Progenitor cell of endocrine pancreas (in vitro differentiated cells): ENCODE data around the gene ACAD10. TPM values are rescaled to one million over a fixed set of nuclear protein-coding genes. Genes with fewer than 3 reads are reported as not detected.
A peak's percentile ranks its signal among the peaks of the same experiment; 100 is the strongest.
"Not testable (repeated sequence)": the region's sequence is repeated elsewhere in the genome, so short reads cannot be mapped to it uniquely, and the experiment has no call there.

Source experiments
- DNase-seq: peaks from one replicate; pipeline ENCODE4 v3.0.0; 2021; ENCODE audit warnings: low spot score; ENCODE audit not compliant: unreplicated experiment
- H3K27ac Mint-ChIP-seq: 2 replicates; pipeline ENCODE4 v1.8.0; 2021; ENCODE audit warnings: mild to moderate bottlenecking, moderate library complexity, mixed read lengths
- H3K27me3 Mint-ChIP-seq: 2 replicates; pipeline ENCODE4 v1.8.0; 2021; ENCODE audit warnings: mixed read lengths
- H3K36me3 Mint-ChIP-seq: 2 replicates; pipeline ENCODE4 v1.8.0; 2022; ENCODE audit warnings: mixed read lengths; ENCODE audit not compliant: insufficient read depth
- H3K4me1 Mint-ChIP-seq: 2 replicates; pipeline ENCODE4 v1.8.0; 2021; ENCODE audit warnings: low read depth, mixed read lengths
- H3K4me3 Mint-ChIP-seq: 2 replicates; pipeline ENCODE4 v1.8.0; 2021; ENCODE audit warnings: low read depth, mild to moderate bottlenecking, moderate library complexity, mixed read lengths
- H3K9me3 Mint-ChIP-seq: 2 replicates; pipeline ENCODE4 v1.8.0; 2021; ENCODE audit warnings: low read depth, mixed read lengths
- total RNA-seq: library from RNA; stranded (reverse); gene quantifications from 2 replicates; pipeline ENCODE4 v1.2.1, GENCODE V29; 2021
- TF ChIP-seq, protein P1 (sequence below): fragments of 200-600 bp; sonication (generic); IDR thresholded peaks from one replicate; pipeline ENCODE4 v1.5.0; 2021; ENCODE audit warnings: antibody characterized with exemption, mild to moderate bottlenecking; ENCODE audit not compliant: unreplicated experiment

Gene ACAD10
- total RNA-seq, 1 donor from 2014 or later = 62.3 TPM

DNA sequence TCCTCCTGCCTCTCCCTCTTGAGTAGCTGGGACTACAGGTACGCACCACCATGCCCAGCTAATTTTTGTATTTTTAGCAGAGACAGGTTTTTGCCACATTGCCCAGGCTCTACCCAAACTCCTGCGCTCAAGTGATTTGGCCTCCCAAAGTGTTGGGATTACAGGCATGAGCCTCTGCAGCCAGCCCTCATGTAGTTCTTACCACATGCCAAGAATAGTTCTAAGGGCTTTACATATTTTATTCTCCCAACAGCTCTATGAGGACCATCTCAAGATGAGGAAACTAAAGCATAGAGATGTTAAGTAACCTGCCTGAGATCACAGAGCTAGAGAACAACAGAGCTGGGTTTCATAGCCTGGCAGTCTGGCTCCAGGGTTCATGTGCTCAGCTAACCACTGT is 42.9 kb downstream of the ACAD10 start:
- Mint-ChIP-seq H3K4me3 (no peak overlapping the region), H3K9me3 (no peaks in the 10 kb centered on the region), H3K27me3 (no peaks in the 10 kb centered on the region), H3K27ac (no peak overlapping the region), H3K4me1 (no peaks in the 10 kb centered on the region), H3K36me3 (peaks cover 19% of the 10 kb centered on the region)
- no peak for DNase-seq
- TF ChIP-seq, protein P1, sequence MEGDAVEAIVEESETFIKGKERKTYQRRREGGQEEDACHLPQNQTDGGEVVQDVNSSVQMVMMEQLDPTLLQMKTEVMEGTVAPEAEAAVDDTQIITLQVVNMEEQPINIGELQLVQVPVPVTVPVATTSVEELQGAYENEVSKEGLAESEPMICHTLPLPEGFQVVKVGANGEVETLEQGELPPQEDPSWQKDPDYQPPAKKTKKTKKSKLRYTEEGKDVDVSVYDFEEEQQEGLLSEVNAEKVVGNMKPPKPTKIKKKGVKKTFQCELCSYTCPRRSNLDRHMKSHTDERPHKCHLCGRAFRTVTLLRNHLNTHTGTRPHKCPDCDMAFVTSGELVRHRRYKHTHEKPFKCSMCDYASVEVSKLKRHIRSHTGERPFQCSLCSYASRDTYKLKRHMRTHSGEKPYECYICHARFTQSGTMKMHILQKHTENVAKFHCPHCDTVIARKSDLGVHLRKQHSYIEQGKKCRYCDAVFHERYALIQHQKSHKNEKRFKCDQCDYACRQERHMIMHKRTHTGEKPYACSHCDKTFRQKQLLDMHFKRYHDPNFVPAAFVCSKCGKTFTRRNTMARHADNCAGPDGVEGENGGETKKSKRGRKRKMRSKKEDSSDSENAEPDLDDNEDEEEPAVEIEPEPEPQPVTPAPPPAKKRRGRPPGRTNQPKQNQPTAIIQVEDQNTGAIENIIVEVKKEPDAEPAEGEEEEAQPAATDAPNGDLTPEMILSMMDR = no peak

DNA sequence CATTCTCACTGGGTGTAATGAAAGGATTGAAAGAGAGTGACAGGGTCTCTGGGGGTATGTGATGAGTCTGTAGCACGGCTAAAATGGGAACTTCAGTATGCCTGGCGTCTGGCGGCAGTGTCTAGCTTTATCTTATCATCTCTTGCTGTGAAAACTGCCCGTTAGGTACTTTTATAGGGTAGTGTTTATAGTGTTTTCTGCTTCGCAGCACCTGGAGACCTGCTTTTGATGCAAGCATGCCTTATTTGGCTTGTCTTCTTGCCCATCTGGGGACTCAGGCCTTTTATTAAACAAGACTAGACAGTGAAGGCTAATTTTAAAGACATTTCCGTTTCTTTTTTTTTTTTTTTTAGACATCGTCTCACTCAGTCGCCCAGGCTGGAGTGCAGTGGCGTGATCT is 44.6 kb downstream of the ACAD10 start:
- no peak for DNase-seq
- H3K4me1 Mint-ChIP-seq = no peaks in the 10 kb centered on the region
- peaks cover 9% of the 10 kb centered on the region for H3K36me3 Mint-ChIP-seq
- no peaks in the 10 kb centered on the region for H3K27me3 Mint-ChIP-seq
- TF ChIP-seq, protein P1 = no peak
- H3K9me3 Mint-ChIP-seq = no peaks in the 10 kb centered on the region
- no peak overlapping the region for H3K27ac Mint-ChIP-seq
- H3K4me3 Mint-ChIP-seq = no peak overlapping the region

DNA sequence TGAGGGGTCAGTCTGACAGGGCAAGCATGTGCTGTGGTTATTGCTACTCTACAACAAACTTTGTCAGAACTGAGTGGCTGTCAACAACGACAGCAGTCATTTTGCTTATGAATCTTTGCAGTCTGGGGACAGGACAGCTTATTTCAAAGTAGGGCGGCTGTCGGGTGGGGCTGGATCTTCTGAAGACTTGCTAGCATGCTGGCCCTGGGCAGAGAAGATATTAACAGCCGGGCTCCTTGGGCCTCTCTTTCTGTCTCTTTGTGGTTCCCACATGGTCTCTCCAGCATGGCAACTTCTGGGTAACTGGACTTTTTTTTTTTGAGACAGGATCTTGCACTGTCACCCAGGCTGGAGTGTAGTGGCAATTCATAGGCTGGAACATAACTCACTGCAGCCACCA is 46.9 kb downstream of the ACAD10 start:
- TF ChIP-seq, protein P1 = no peak
- no peak overlapping the region for H3K4me3 Mint-ChIP-seq
- H3K36me3 Mint-ChIP-seq = peaks cover 11% of the 10 kb centered on the region
- no peaks in the 10 kb centered on the region for H3K9me3 Mint-ChIP-seq
- no peak overlapping the region for H3K27ac Mint-ChIP-seq
- DNase-seq = no peak
- H3K4me1 Mint-ChIP-seq = no peaks in the 10 kb centered on the region
- H3K27me3 Mint-ChIP-seq = no peaks in the 10 kb centered on the region

DNA sequence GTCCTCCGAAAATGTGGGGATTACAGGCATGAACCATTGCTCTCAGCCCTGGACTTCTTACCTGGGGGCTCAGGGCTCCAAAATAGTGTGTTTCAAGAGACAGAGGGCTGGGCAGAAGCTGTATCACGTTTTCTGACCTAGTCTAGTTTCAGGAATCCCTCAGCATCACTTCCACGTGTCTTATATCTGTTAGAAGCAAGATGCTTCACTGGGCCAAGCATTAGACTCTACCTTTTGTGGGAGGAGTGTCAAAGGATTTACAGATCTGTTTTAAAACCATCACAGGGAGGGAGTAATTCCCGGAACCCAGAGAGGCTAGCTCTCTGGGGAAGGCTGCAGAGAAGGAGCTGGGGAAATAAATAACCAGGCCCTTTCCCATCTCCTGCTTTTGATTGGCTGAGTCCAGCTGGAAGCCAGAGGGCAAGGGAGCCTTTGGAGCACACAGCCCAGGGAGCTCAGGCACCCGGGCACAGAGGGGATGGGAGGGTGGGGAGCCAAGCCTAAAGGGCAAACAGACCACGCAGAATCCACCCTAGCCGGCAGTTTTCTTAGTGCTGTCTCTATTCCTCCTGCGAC is 47.6 kb downstream of the ACAD10 start:
- H3K27ac Mint-ChIP-seq = no peak overlapping the region
- peaks cover 11% of the 10 kb centered on the region for H3K36me3 Mint-ChIP-seq
- H3K9me3 Mint-ChIP-seq = no peaks in the 10 kb centered on the region
- no peak for DNase-seq
- no peaks in the 10 kb centered on the region for H3K4me1 Mint-ChIP-seq
- H3K27me3 Mint-ChIP-seq = no peaks in the 10 kb centered on the region
- no peak overlapping the region for H3K4me3 Mint-ChIP-seq
- TF ChIP-seq, protein P1 = no peak

DNA sequence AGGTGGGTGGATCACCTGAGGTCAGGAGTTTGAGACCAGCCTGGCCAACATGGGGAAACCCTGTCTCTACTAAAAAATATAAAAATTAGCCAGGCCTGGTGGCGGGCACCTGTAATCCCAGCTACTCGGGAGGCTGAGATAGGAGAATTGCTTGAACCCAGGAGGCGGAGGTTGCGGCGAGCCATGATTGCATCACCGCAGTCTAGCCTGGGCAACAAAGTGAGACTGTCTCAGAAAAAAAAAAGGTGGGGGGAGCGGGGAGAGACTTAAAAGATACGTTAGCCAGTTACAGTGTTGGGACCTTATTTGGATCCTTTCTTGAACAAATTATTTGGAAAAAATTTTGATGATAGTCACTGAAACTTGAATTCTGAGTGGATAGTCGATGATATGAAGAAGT is 53.7 kb downstream of the ACAD10 start:
- not testable (repeated sequence) for H3K4me3 Mint-ChIP-seq

DNA sequence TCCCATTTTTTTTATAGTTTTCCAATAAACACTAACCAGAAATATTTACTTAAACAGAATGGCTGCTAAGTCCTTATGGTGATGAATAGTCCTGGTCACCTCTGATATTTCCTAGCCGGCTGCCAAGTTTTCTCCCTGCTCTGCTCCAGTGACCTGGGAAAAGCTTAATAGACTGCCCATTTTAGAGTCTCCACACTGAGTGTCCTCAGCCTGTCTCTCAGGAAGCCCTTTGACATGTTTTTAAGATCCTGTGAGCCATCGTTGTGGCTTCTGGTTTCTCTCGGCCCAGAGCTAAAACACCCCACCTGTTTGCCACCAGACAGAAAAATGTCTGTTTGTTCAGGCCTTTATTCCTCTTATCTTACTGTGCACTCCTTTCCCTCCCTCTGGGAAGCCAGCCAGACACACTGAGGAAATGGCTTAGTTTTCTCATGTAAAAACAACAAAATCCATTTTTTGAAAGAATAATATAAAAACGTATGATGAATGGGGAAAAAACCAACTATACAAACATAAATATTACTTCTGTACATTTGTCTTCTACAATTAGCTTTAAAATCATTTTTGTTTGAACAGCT is 55.5 kb downstream of the ACAD10 start:
- TF ChIP-seq, protein P1 = no peak
- H3K27me3 Mint-ChIP-seq = no peaks in the 10 kb centered on the region

More for the DNA sequence above, 53.7 kb downstream of the ACAD10 start:
- H3K4me1 Mint-ChIP-seq = peaks cover 11% of the 10 kb centered on the region
- not testable (repeated sequence) for DNase-seq, H3K9me3 Mint-ChIP-seq, H3K27me3 Mint-ChIP-seq, H3K36me3 Mint-ChIP-seq
- peak overlapping the region; percentile 13 for H3K27ac Mint-ChIP-seq

More for the DNA sequence above, 55.5 kb downstream of the ACAD10 start:
- peaks cover 11% of the 10 kb centered on the region for H3K4me1 Mint-ChIP-seq
- H3K9me3 Mint-ChIP-seq = no peaks in the 10 kb centered on the region
- H3K36me3 Mint-ChIP-seq = peaks cover 17% of the 10 kb centered on the region
- H3K27ac Mint-ChIP-seq = peak overlapping the region; percentile 2
- DNase-seq = no peak
- H3K4me3 Mint-ChIP-seq = no peak overlapping the region
